Neuronal stem cell (in vitro differentiated cells): Measurements from ENCODE around the gene RELA. TPM values are rescaled to one million over a fixed set of nuclear protein-coding genes. Genes with fewer than 3 reads are reported as not detected.

ENCODE experiments used
- small RNA-seq: library from polyadenylated mRNA; stranded (forward); fragments of <200 nt; extraction: miRNeasy Mini kit (QIAGEN cat#:217004); gene quantifications from one replicate; pipeline ENCODE3, GENCODE V24; 2013; ENCODE audit not compliant: insufficient read depth

The RELA gene

Small RNAs within 50 kb of the gene (small RNA-seq; reads per million reads assigned to genes)
- gene MIR4489: not detected
- 2.4 reads per million for gene MIR4690
- not detected for gene RN7SL309P
